Breast epithelium (tissue), 4 donors: ENCODE measurements around the gene ERN2. TPM values are rescaled to one million over a fixed set of nuclear protein-coding genes. Genes with fewer than 3 reads are reported as not detected.

Experiments
- DNase-seq, 2 donors: peaks; one replicate each; pipeline ENCODE4 v3.0.0-alpha.2; 2019; ENCODE audit warnings: low spot score in 2 of 2
- H3K27ac ChIP-seq, 2 donors: fragments of 200-600 bp; sonication (generic) in 1 of 2; one replicate each; pipeline ENCODE4 v1.5.1; 2016 to 2019; ENCODE audit warnings: mild to moderate bottlenecking in 1 of 2
- H3K27me3 ChIP-seq, 2 donors: fragments of 200-600 bp; sonication (generic) in 1 of 2; one replicate each; pipeline versions ENCODE4 v1.5.1 to v1.6.0; 2017 to 2019; ENCODE audit warnings: control low read depth in 1 of 2, mild to moderate bottlenecking in 1 of 2
- H3K36me3 ChIP-seq: fragments of 200-600 bp; one replicate; pipeline ENCODE4 v1.5.1; 2019
- H3K4me1 ChIP-seq, 2 donors: fragments of 200-600 bp; sonication (generic); one replicate each; pipeline ENCODE4 v1.5.1; 2016 to 2019; ENCODE audit warnings: control low read depth in 1 of 2
- H3K4me3 ChIP-seq, 3 donors: fragments of 200-600 bp; sonication (generic); 1 replicate in 2 of 3; 2 replicates in 1 of 3; pipeline ENCODE4 v1.5.1; 2016 to 2019; ENCODE audit warnings: mild to moderate bottlenecking in 3 of 3, moderate library complexity in 2 of 3
- H3K9me3 ChIP-seq, 2 donors: fragments of 200-600 bp; sonication (generic) in 1 of 2; one replicate each; pipeline ENCODE4 v1.5.1; 2016 to 2019; ENCODE audit warnings: control low read depth in 1 of 2
- POLR2A ChIP-seq: fragments of 450-650 bp; IDR thresholded peaks from one replicate; pipeline ENCODE4 v1.6.1; 2016; ENCODE audit warnings: antibody characterized with exemption, mild to moderate bottlenecking, moderate library complexity
- POLR2AphosphoS5 ChIP-seq, 3 donors: sonication (generic); formaldehyde crosslinking; IDR thresholded peaks; one replicate each; pipeline ENCODE4 v1.6.1; 2017; ENCODE audit warnings: antibody characterized with exemption in 3 of 3
- intact Hi-C: fragments of 100-400 bp; cut with DNase I; formaldehyde crosslinking; loops from one replicate; pipeline ENCODE4 v1.15.1; 2023; ENCODE audit warnings: low total_unique reads
- total RNA-seq, 3 donors: library from RNA; depleted of rRNA; stranded (reverse); fragments of >200 nt; gene quantifications; one replicate each; pipeline ENCODE4 v1.1.0, GENCODE V29; 2016
- TF ChIP-seq, protein P1 (sequence below), 3 donors: fragments of 450-650 bp; IDR thresholded peaks; one replicate each; pipeline ENCODE4 v1.5.1; 2016 to 2017; ENCODE audit warnings: antibody characterized with exemption in 3 of 3, mild to moderate bottlenecking in 3 of 3, moderate library complexity in 3 of 3

Gene ERN2
- total RNA-seq, 3 donors from 2014 or later: 0.33 TPM; not detected in 2

GRCh38 chr16:23651943-23652468, 61.0 kb downstream of the ERN2 start:
- TF ChIP-seq POLR2AphosphoS5 (IDR thresholded peaks at IDR 0.05): no peak
- TF ChIP-seq POLR2A: no peak
- TF ChIP-seq, protein P1, sequence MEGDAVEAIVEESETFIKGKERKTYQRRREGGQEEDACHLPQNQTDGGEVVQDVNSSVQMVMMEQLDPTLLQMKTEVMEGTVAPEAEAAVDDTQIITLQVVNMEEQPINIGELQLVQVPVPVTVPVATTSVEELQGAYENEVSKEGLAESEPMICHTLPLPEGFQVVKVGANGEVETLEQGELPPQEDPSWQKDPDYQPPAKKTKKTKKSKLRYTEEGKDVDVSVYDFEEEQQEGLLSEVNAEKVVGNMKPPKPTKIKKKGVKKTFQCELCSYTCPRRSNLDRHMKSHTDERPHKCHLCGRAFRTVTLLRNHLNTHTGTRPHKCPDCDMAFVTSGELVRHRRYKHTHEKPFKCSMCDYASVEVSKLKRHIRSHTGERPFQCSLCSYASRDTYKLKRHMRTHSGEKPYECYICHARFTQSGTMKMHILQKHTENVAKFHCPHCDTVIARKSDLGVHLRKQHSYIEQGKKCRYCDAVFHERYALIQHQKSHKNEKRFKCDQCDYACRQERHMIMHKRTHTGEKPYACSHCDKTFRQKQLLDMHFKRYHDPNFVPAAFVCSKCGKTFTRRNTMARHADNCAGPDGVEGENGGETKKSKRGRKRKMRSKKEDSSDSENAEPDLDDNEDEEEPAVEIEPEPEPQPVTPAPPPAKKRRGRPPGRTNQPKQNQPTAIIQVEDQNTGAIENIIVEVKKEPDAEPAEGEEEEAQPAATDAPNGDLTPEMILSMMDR (IDR thresholded peaks at IDR 0.05): no peak
- no peak for DNase-seq
- Histone ChIP-seq H3K4me3 (no peak overlapping the region), H3K4me1 (no peaks in the 10 kb centered on the region), H3K27ac (no peak overlapping the region), H3K27me3 (no peaks in the 10 kb centered on the region), H3K9me3 (no peaks in the 10 kb centered on the region), H3K36me3 (no peaks in the 10 kb centered on the region)
- intact Hi-C loops: no loop called here

GRCh38 chr16:23650674-23651416, 62.2 kb downstream of the ERN2 start:
- no peak overlapping the region for H3K27ac ChIP-seq
- H3K4me1 ChIP-seq: no peaks in the 10 kb centered on the region
- TF ChIP-seq, protein P1 (IDR thresholded peaks at IDR 0.05): no peak
- TF ChIP-seq POLR2AphosphoS5 (IDR thresholded peaks at IDR 0.05) (no peak), POLR2A (no peak)
- H3K9me3 ChIP-seq: no peaks in the 10 kb centered on the region
- no peaks in the 10 kb centered on the region for H3K36me3 ChIP-seq
- no peak for DNase-seq
- intact Hi-C loops: loop anchor here (1.0 kb wide), 1 partner anchor 25 kb away; no protein-coding TSS in a partner anchor
- H3K27me3 ChIP-seq: no peaks in the 10 kb centered on the region
- no peak overlapping the region for H3K4me3 ChIP-seq

- Histone ChIP-seq H3K27ac (peak overlapping the region in 1 of 2 donors; percentile 87), H3K4me3 (peak overlapping the region; percentile 93 to 98 (median 95)), H3K9me3 (no peaks in the 10 kb centered on the region), H3K4me1 (peaks cover 0 to 17% of the 10 kb centered on the region in 2 donors), H3K27me3 (no peaks in the 10 kb centered on the region), H3K36me3 (no peaks in the 10 kb centered on the region)
- intact Hi-C loops: no loop called here
- no peak for DNase-seq
- TF ChIP-seq POLR2A (no peak), POLR2AphosphoS5 (IDR thresholded peaks at IDR 0.05) (no peak)
- TF ChIP-seq, protein P1 (IDR thresholded peaks at IDR 0.05): no peak
Measured at GRCh38 chr16:23642246-23642774, 70.7 kb downstream of the ERN2 start.

DNA sequence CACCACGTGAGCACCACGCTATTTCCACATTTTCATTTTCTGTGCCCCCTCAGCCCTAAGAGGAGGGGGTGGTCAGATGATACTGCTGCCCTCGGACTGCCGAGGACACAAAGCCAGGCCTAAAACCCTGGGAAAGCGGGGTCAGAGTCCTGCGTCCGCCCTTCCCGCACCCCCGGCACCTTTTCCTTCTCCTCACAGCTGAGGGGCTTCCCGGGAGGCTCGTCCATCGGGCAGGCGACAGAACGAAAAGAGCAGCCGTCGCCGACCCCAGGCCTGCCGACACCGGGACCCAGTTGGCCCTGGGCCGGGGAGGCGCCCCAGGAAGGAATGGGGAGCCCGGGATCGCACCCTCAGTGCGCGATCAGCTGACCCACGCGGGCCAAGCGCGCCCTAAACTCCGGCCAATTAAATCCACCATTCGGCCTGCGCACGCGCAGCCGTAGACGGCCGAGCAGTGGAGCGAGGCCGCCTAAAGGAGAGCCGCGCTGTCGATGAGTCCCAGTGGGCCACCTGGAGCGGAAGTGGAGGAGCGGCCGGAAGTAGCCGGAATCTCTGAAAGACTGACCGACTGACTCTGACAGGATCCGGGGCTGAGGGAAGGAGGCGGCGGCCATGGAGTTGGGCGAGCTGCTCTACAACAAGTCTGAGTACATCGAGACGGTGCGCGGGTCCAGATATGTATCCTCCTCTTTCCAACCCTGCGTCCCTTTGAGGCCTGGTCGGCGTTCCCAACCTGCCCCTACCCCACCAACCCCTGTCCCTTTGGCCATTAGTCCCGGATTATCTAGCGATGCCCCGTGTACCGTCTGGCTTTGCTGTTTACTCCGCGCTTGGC, 71.9 kb downstream of the ERN2 start, which contains the start of the genes DCTN5 and PALB2:
TSS of gene DCTN5 (plus strand) at position 536 of the 835 bp plus-strand sequence. CDS start at position 613, 77 bp downstream.
TSS of gene PALB2 (minus strand) at position 380 of the 835 bp plus-strand sequence. CDS start at position 227, 153 bp downstream.
- DNase-seq: peak; percentile 87 to 88
- intact Hi-C loops: no loop called here
- Histone ChIP-seq H3K36me3 (no peaks in the 10 kb centered on the region), H3K27me3 (no peaks in the 10 kb centered on the region), H3K4me1 (peaks cover 0 to 17% of the 10 kb centered on the region in 2 donors), H3K4me3 (peak within 1 kb of the TSS; percentile 93 to 98 (median 95)), H3K9me3 (no peaks in the 10 kb centered on the region), H3K27ac (peak within 1 kb of the TSS; percentile 81 to 87)
- no peak for TF ChIP-seq POLR2A
- peak in 2 of 3 donors; percentile 44 to 73 for TF ChIP-seq POLR2AphosphoS5 (IDR thresholded peaks at IDR 0.05)

GRCh38 chr16:23640615-23640930, 72.4 kb downstream of the ERN2 start:
- intact Hi-C loops: no loop called here
- no peak for DNase-seq
- peak overlapping the region; percentile 81 to 87 for H3K27ac ChIP-seq
- H3K4me1 ChIP-seq: peaks cover 0 to 17% of the 10 kb centered on the region in 2 donors
- no peak for TF ChIP-seq POLR2AphosphoS5 (IDR thresholded peaks at IDR 0.05)
- TF ChIP-seq, protein P1 (IDR thresholded peaks at IDR 0.05): no peak
- no peak for TF ChIP-seq POLR2A
- no peaks in the 10 kb centered on the region for H3K27me3 ChIP-seq
- no peaks in the 10 kb centered on the region for H3K9me3 ChIP-seq
- H3K4me3 ChIP-seq: peak overlapping the region; percentile 93 to 98 (median 95)
- no peaks in the 10 kb centered on the region for H3K36me3 ChIP-seq
